GM21825 (cell line): Measurements from ENCODE around the gene ORC1.
"Not testable (repeated sequence)": the region's sequence is repeated elsewhere in the genome, so short reads cannot be mapped to it uniquely, and the experiment has no call there.

Source experiments
- ATAC-seq: cut with Tn5 transposase; IDR thresholded peaks from one replicate; pipeline ENCODE4 v1.9.1; 2021; ENCODE audit warnings: mild to moderate bottlenecking, moderate library complexity; ENCODE audit not compliant: unreplicated experiment

The ORC1 gene

DNA sequence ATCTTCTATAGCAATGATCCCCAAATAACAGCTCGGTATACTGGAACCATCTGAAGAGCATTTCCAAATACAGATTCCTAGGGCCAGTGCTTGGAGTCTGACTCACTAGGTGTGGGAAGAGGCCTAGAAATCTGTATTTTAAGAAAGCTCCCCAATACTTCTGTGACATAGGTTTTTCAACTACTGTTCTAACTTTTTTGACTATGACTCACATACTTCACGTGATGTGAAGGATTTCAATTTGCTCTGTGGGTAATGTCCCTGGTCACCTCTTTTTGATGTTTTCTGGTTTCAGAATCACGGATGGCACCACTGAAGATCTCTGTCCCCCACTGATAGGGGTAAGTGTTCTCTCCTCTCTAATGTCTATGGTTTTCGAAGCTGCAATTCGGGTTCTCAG, 11.0 kb downstream of the ORC1 start:
- no peak for ATAC-seq

DNA sequence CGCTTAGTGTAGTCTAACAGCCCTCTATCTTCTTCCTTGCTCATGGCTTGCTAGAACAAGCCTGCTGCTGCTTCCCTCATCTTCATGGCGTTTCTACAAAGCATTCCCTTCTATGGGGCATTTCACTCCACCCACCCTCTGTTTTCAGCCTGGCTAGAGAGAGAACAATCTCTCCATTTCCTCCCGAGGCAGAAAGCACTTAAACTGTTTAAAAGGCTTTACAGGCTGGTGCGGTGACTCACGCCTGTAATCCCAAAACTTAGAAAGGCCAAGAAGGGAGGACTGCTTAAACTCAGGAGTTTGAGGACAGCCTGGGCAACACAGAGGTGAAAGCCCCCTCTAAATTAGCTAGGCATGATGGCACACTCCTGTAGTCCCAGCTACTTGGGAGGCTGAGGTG, 17.8 kb downstream of the ORC1 start:
- ATAC-seq = no peak

DNA sequence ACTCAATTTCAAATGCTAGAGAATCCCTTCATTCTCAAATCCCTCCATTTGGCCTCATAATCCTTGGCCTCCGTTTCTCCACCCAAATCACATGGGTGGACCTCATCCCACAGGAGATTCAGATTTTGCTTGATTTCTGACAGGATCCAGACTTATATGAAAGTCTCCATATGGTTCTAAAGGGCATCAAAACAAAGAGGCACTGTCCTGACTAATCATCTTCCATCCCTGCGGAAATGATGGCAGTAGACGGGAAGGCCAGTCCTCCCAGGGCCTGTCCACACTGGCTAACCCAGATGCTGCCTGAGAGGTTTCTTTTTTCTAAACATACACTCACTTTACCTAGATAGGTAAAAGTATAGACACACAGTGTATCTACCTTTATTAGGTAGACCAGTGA, 18.8 kb downstream of the ORC1 start:
- ATAC-seq = no peak

GRCh38 chr1:52369851-52370250, 34.4 kb downstream of the ORC1 start:
- not testable (repeated sequence) for ATAC-seq

DNA sequence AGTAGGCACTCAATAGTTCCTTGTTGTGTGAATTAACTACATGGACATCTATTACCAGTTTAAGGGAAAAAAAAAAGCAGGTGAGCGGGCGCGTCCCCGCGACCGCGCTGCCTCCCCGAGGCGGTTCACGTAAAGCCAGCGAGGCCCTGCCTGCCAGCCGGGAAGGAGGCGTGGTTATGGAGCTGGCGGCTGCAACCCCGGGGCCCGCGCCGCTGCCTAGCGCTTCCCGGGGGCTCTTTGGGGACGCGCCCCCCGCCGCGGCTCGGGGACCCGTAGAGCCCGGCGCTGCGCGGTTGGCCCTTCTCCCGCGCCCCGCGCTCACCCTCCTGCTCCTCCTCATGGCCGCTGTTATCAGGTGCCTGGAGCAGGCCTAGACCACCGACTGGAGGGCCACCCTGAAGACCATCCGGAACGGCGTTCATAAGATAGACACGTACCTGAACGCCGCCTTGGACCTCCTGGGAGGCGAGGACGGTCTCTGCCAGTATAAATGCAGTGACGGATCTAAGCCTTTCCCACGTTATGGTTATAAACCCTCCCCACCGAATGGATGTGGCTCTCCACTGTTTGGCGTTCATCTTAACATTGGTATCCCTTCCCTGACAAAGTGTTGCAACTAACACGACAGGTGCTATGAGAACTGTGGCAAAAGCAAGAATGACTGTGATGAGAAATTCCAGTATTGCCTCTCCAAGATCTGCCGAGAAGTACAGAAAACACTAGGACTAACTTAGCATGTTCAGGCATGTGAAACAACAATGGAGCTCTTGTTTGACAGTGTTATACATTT, 35.6 kb downstream of the ORC1 start:
- no peak for ATAC-seq

DNA sequence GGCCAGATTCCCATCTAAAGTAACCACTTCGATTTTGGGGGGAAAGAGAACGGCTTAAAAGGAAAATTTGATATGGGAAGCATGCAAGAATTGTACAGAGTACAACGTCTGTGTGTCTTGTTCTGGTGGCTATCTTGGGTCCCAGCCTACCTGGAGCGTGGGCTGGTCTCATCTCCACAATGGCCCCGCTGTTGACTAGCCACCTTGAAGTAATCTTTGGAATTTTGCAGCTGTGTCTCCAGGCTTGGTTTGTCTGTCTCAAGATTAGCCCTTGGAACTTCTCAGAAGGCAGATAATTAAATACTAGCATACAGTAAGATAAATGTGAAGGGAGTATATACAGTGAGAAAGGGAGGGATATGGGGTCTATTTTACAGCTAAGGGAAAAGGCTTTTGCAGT, 37.0 kb downstream of the ORC1 start:
- ATAC-seq = no peak

DNA sequence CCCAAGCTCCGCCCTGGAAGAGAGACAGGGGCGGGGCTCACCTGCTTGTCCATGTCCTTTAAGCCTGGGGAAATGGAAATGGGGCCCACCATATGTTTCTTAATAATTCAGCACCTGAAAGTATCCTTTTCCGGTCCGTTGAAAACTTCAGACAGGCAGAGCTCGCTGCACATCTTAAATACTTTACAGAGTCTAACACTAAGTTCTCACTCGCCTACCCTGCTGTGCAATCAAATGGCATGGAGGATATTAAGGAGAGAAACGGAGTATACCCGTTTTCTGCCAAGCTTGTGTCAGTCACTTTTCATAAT, 37.8 kb downstream of the ORC1 start:
- no peak for ATAC-seq

DNA sequence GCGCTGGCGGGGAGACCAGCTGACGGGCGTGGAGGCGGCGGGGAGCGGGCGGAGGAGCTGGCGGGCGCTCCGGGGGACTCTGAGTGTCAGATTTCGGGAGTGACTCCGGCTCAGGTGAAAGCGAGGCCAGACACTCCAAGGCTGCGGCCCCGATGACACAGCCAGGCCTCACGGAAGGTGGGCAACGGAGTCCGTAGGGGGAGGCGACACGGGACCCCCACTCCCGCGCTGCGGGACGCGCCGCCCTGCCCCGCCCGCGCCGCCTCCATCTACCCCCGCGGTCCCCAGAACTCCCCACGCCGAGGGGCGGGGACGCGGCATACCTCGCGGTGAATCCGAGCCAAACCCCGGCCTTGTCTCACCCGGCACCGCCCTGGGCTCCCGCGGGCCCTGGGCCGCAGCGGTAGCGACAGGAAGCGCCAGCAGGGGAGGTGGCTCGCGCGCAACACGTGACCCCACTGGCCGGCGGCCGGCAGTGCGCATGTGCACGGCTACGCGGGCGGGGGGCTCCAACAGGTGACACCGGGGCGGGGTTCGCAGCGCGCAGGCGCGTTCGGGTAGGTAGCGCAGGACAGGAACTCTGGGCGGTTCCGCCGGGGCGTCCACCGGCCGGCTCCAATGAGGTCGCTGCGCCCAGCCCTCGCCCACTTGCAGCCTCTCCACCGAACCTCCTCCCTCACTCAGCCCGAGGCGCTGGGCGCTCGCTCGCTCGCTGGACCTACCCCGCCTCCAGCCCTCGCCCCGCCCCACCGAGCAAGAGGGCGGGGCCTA, 38.3 kb downstream of the ORC1 start, which contains the start of gene CC2D1B:
Gene CC2D1B, minus strand, starts transcription at position 460 of the 771 bp plus-strand sequence. CDS start 1,585 bp downstream, outside the sequence.
- ATAC-seq = peak; percentile 90

- no peak for ATAC-seq
These were observed 39.0 kb downstream of the ORC1 start for GRCh38 chr1:52365071-52365745.

GRCh38 chr1:52364235-52364839, 39.9 kb downstream of the ORC1 start:
- no peak for ATAC-seq

DNA sequence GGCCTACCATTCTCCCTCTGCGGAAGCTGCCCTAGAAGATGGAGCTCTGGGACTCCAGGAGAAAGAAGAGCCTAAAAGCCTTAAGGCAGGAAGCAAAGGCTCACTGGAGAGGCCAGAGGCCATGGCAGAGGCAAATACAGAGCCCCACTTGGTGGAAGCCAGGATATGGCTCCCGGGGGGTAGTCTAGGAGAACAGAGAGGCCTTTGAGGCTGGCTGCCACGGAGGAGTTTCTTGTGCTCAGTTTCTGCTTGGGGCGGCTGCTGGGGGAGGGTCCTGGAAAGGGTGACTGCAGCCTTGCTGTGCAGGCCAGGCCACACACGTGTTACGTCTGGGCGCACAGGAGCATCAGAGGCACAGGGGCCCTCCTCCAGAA, 43.6 kb downstream of the ORC1 start:
- no peak for ATAC-seq

DNA sequence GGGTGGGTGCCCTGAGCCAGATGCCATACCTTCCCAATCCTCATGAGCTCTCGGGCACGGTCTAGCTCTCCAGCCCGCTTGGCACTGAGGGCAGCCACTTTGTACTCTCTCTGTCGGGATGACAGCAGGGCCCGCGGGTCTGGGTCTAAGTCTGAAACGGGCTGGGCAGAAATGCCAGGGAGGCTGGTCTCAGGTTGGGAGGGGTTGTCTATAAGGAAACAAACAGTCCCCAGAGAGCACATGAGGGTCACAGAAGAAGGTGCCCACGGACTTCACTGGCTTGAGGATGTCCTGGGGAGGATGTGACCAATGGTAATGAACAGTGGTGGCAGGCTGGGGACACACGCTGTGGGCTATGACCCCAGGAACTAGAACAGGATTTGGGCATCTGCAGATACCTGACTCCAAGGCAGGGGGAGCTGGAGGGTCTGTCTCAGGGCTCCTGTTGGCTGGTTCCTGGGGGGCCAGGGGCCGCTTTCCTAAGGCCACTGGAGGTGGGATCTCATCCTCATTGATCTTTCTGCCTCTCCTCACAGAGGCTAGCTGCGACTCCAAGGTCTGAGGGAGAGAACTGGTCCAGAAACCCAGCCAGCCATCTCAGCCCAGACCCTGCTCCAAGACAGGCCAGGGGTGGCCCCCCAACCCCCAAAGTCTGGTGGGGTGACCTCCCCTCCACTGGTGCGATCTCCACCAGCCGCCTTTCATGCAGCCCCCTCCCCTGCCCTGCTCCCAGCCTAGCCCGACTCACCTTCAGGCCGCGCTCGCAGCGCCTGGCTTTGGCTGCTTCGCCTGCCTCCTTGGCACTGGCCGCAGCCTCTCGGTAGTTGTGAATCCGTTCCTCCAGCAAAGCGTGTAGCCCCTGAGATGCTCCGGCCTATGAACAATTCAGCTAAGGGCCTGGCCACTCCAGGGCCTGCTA, 44.3 kb downstream of the ORC1 start:
- ATAC-seq = no peak

DNA sequence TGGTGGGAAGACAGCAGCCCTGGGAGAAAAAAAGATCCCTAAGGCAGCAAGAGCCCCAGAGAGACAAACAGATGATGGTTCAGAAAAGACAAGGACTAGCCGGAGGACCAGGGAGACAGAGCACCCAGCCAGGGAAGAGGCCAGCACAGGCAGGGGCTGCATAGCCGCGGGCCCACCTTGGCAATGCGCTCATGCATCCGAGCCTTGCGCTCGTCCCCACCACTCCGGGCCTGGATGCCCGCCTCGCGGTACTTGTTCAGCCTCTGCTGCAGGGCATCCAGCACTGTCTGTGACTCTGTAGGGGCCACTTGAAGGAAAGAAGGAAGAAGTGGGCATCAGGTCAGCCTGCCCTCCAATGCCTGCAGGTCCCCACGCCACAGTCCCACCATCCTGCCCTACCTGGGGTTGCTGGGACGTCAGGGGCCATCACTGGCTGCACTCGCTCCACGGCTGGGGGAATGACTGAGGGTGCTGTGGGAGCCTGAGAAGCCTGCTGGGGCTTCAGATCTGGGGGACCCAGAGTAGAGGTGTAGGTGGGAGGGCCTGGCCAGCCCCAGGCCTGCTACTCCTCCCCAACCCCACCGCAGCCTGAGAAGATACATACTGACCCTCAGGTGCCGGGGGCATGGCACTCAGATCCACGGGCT, 45.2 kb downstream of the ORC1 start:
- no peak for ATAC-seq

DNA sequence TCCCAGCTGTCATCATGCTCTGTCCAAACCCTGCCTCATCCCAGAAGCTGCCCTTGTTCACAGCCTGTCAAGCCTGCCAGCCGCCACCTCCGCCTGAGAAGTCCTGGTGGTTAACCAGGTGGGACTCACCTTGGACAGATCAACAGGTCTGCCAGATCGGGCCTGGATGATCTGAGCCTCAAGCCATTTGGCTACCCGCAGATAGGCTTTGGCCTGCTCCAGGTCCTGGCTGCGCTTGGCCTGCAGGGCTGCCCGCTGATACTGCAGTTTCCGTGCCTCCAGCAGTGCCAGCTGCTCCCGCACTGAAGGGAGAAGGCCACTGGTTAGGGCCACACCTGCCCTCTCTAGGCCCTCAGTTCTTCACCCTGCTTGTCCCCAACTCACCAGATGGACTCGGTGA, 46.8 kb downstream of the ORC1 start:
- ATAC-seq = no peak

- no peak for ATAC-seq
These were observed 47.3 kb downstream of the ORC1 start for GRCh38 chr1:52356818-52357355.

GRCh38 chr1:52355847-52356505, 48.2 kb downstream of the ORC1 start:
- ATAC-seq = no peak

DNA sequence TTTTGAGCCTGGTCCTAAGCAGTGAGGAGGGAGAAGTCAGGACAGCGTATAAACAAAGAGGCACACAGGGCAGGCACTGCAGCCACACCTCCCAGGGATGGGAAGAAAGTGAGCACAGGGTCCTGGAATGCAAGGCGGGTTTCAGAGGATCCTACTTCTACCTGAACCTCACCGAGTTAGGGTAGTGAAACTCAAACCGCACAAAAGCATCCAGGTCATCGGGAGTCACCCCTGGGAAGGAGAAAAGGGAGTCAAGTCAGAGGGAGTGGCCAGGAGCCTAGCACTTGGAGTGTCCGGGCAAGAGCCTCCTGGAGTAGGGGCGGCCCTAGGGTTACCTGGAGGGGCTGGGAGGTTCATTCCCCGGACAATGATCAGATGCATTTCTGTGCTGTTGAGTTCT, 48.8 kb downstream of the ORC1 start:
- no peak for ATAC-seq

DNA sequence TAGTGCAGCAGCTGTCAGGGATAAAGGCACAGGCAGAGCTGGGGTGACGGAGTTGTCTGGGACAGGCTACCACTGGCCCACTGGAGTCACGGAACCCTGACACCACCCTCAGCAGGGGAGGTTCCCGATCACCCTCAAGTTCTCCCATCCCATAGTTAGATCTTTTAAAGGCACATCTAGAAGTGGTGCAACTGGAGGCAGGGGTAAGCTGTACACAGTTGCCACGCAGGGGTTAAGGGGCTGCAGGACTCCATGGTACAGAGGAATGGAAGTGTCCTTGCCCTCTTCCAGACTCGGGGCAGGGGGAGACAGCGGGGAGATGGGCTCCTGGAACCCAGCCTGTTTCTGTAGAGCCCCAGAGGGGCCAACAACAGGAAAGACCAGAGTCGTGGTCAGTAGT, 51.5 kb downstream of the ORC1 start:
- ATAC-seq = no peak

- ATAC-seq = no peak
These were observed 55.4 kb downstream of the ORC1 start for GRCh38 chr1:52348704-52349300.
